Mucosa of descending colon (tissue), 3 donors: ENCODE results near the gene KCNJ1. TPM values are rescaled to one million over a fixed set of nuclear protein-coding genes. Genes with fewer than 3 reads are reported as not detected.

ENCODE experiments used
- ATAC-seq: fragments of 200-7000 bp; cut with Tn5 transposase; one replicate; pipeline ENCODE4 v1.9.1; 2020; ENCODE audit warnings: mild to moderate bottlenecking, moderate library complexity
- DNase-seq, 3 donors: peaks; one replicate each; pipeline ENCODE4 v3.0.0-alpha.2; 2020
- H3K36me3 ChIP-seq: fragments of 200-600 bp; one replicate; pipeline ENCODE4 v1.8.0; 2021; ENCODE audit warnings: low read depth, mild to moderate bottlenecking
- H3K4me1 ChIP-seq: fragments of 200-600 bp; one replicate; pipeline ENCODE4 v1.8.0; 2021; ENCODE audit warnings: low read depth, mild to moderate bottlenecking
- H3K4me3 ChIP-seq: fragments of 200-600 bp; one replicate; pipeline ENCODE4 v1.8.0; 2021; ENCODE audit warnings: mild to moderate bottlenecking
- H3K9me3 ChIP-seq: fragments of 200-600 bp; one replicate; pipeline ENCODE4 v1.8.0; 2021; ENCODE audit warnings: mild to moderate bottlenecking
- intact Hi-C, 2 donors: fragments of 100-400 bp; cut with DNase I in 1 of 2; cut with micrococcal nuclease in 1 of 2; formaldehyde crosslinking; loops; one replicate each; pipeline versions ENCODE4 v1.11.0 to v1.11.1; 2022; cut with DNase I, micrococcal nuclease
- total RNA-seq, 3 donors: library from RNA; stranded (reverse); fragmentation: NEBNext Ultra II Directional in 2 of 3; extraction: Animal tissue kit (Norgen Biotek cat#: 25700) in 2 of 3; gene quantifications; one replicate each; pipeline versions ENCODE4 v1.2.1 to v1.2.4, GENCODE V29; 2021 to 2023
- TF ChIP-seq, protein P1 (sequence below): fragments of 200-600 bp; IDR thresholded peaks from one replicate; pipeline ENCODE4 v1.8.0; 2022; ENCODE audit warnings: antibody characterized with exemption, mild to moderate bottlenecking
- donor health status: DM: no; HTN: no; CAD: no; lungs with moderate emphysema.
- donor health status: DM: no; HTN: no; CAD: no.
- donor health status: DM: no; HTN: yes; CAD: no.

KCNJ1 gene
- total RNA-seq, 3 donors from 2014 or later, result not detected

DNA sequence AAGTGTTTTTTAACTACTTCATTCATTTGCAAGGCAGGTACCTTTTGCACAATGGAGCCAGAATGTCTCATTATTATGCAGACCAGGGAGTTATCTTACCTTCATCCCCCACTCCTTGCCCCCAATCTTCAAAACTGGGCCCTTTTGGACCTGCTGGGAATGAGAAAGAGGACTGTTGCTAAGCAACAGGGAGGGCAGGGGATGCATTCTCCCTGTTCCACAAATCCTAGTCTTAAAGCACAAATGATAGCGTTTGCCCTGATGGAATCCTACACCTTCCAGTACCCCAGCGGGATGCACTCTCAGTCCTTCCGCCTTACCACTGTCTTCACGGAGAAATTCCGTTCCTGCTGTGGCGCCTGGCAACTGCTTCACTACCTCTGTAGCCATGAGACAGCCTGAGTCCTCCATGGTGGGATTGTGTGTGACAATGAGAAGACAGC, 4.1 kb upstream of the KCNJ1 start:
- ATAC-seq, result no peak
- H3K36me3 ChIP-seq, result no peaks in the 10 kb centered on the region
- no peaks in the 10 kb centered on the region for H3K9me3 ChIP-seq
- no peak for DNase-seq
- no peak overlapping the region for H3K4me3 ChIP-seq
- intact Hi-C loops, result no loop called here
- H3K4me1 ChIP-seq, result no peaks in the 10 kb centered on the region
- TF ChIP-seq, protein P1, sequence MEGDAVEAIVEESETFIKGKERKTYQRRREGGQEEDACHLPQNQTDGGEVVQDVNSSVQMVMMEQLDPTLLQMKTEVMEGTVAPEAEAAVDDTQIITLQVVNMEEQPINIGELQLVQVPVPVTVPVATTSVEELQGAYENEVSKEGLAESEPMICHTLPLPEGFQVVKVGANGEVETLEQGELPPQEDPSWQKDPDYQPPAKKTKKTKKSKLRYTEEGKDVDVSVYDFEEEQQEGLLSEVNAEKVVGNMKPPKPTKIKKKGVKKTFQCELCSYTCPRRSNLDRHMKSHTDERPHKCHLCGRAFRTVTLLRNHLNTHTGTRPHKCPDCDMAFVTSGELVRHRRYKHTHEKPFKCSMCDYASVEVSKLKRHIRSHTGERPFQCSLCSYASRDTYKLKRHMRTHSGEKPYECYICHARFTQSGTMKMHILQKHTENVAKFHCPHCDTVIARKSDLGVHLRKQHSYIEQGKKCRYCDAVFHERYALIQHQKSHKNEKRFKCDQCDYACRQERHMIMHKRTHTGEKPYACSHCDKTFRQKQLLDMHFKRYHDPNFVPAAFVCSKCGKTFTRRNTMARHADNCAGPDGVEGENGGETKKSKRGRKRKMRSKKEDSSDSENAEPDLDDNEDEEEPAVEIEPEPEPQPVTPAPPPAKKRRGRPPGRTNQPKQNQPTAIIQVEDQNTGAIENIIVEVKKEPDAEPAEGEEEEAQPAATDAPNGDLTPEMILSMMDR, result no peak

DNA sequence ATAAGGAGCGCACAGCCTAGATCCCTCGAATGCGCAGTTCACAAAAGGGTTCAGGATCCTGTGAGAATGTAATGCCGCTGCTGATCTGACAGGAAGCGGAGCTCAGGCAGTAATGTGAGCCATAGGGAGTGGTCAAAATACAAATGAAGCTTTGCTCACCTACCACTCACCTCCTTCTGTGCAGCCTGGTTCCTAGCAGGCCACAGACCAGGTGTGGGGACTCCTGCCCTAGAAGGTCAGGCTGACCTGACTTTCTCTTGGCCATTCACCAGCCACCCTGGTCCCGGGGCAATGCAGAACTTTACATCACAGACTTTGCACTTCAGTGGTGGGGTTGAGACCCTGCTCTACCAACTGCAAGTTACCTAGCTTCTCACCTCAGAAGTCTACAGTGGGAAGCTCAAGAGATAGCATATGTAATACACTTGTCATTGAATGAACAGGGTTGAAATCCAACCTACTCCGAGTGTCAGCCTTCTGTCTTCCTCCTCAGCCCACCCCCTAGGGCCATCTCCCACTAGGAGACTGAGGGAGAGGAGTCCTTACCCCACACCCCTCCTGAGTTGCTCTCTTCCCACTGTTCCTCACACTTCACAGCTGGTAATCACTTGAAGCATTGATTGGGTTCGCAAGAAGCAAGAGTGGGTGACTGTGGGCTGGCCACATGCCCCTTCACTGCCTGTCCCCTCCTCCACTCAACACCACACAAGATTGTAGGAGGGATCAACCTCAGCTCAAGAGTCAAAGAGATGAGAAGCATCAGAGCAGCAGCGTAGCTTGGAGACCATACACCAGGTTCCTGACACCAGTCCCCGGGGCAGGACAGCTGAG, 2.0 kb upstream of the KCNJ1 start:
- DNase-seq (no peak), ATAC-seq (peak; percentile 27)
- intact Hi-C loops, result no loop called here
- H3K36me3 ChIP-seq, result no peaks in the 10 kb centered on the region
- H3K4me1 ChIP-seq, result no peaks in the 10 kb centered on the region
- TF ChIP-seq, protein P1, result no peak
- no peaks in the 10 kb centered on the region for H3K9me3 ChIP-seq
- no peak overlapping the region for H3K4me3 ChIP-seq

DNA sequence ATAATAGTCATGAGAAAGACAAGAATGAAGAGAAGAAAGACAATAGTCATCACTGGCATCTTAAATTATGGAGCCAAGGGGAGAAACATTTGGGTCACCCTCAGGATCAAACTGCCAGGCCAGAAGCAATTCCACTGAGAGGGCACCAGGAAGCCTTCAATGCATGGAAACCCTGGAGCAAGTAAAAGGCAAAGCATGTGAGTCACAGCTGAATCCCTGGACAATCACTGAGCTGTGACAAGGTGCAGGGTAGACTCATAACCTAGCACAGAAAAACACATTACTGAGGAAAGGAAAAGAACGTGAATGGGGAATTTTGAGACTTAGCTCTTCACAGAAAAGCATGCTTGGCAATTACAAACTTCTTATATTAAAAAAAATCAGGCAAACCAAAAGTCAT, 1.6 kb downstream of the KCNJ1 start:
- DNase-seq (no peak), ATAC-seq (no peak)
- Histone ChIP-seq H3K9me3 (no peaks in the 10 kb centered on the region), H3K4me3 (no peak overlapping the region), H3K36me3 (no peaks in the 10 kb centered on the region), H3K4me1 (no peaks in the 10 kb centered on the region)
- TF ChIP-seq, protein P1, result no peak
- intact Hi-C loops, result no loop called here

DNA sequence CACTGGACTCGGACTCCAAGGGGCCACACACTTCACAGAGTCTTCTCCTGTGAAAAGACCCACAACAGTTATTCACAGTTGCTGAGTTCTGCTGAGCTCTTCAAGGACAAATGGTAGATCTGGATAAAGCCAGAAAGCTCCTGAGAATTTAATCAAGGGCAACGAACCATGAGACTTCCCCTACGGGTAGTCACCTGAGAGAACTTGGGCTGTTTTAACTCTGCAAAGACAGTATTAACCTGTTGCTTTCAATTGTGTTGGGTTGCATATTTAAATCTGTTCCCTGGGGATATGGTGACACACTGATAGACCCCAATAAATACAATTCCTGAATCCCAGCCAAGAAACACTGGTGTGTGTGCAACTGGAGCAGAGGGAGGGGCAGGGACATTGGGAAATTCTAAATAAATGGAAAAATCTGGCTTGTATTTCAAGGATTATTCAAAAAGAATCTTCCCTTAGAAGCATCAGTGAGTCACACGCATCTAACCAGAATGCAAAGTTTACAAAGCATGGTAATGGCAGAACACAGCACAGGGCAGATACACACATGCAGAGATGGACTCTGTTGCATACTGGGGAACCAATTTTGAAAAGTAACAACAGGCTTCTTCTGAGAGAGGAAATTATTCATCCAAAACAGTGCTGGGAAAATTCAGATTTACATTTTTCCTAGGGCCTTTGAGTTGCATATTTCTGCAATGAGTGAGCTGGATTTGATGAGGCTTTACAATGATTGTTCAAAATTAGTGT, 4.0 kb downstream of the KCNJ1 start:
- no peak for ATAC-seq
- H3K4me1 ChIP-seq, result no peaks in the 10 kb centered on the region
- H3K36me3 ChIP-seq, result no peaks in the 10 kb centered on the region
- no peaks in the 10 kb centered on the region for H3K9me3 ChIP-seq
- H3K4me3 ChIP-seq, result no peak overlapping the region
- intact Hi-C loops, result no loop called here
- TF ChIP-seq, protein P1, result no peak
- DNase-seq, result no peak

DNA sequence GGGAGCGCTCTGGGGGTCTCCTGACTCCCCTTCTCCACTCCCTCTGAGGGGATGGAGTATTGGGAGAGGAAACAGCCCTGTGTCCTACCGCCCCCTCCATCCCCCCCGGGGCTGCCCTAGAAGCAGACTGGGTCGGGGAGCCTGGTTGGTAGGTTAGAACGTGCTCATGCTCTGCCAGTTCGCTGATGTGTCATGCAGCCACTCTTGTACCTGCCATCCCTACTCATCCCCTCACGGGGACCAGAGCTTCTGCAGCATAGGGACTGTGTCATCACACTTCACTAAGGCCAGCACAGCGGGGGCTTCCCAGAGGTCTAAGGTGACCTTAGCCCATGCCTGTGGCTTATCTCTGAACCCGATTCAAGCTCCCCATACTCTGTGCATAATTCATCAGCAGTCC, 4.7 kb downstream of the KCNJ1 start:
- intact Hi-C loops, result no loop called here
- ATAC-seq (no peak), DNase-seq (no peak)
- H3K36me3 ChIP-seq, result no peaks in the 10 kb centered on the region
- no peaks in the 10 kb centered on the region for H3K9me3 ChIP-seq
- TF ChIP-seq, protein P1, result no peak
- no peaks in the 10 kb centered on the region for H3K4me1 ChIP-seq
- no peak overlapping the region for H3K4me3 ChIP-seq
